T-helper 2 cell treated with Interferon-gamma antibody and Interleukin-4, amounts not matched to agents 100 ng/mL and 5 ng/mL, for 36 hours (primary cell): ENCODE data around the gene IL6R. TPM values are rescaled to one million over a fixed set of nuclear protein-coding genes. Genes with fewer than 3 reads are reported as not detected.
"Not testable (repeated sequence)": the region's sequence is repeated elsewhere in the genome, so short reads cannot be mapped to it uniquely, and the experiment has no call there.

ENCODE experiments used
- intact Hi-C: fragments of 100-400 bp; cut with micrococcal nuclease; formaldehyde crosslinking; loops from one replicate; pipeline ENCODE4 v1.15.1; 2023
- total RNA-seq: library from RNA; stranded (reverse); gene quantifications from 2 replicates; pipeline ENCODE4 v1.2.3, GENCODE V29; 2022

Gene IL6R
- total RNA-seq, 1 donor from 2014 or later: 5.9 TPM

GRCh38 chr1:154478639-154479038, 73.5 kb downstream of the IL6R start:
- intact Hi-C loops: loop anchor here (1.0 to 5.0 kb wide), 3 partner anchors 73 to 400 kb away; partner anchors contain the start of gene IL6R

- intact Hi-C loops: loop anchor here (1.0 to 5.0 kb wide), 4 partner anchors 66 to 398 kb away; no protein-coding TSS in a partner anchor
Measured at GRCh38 chr1:154479764-154480421, 74.8 kb downstream of the IL6R start.

- intact Hi-C loops: loop anchor here (5.0 kb wide), 1 partner anchor 191 kb away; no protein-coding TSS in a partner anchor
Measured at GRCh38 chr1:154481053-154481452, 75.9 kb downstream of the IL6R start.

GRCh38 chr1:154483941-154484803, 79.0 kb downstream of the IL6R start:
- intact Hi-C loops: loop anchor here (5.0 kb wide), 1 partner anchor 188 kb away; no protein-coding TSS in a partner anchor

GRCh38 chr1:154485106-154485505, 80.0 kb downstream of the IL6R start:
- intact Hi-C loops: no loop called here

- intact Hi-C loops: no loop called here
Measured at GRCh38 chr1:154485910-154486496, 80.9 kb downstream of the IL6R start.

GRCh38 chr1:154486756-154487155, 81.6 kb downstream of the IL6R start:
- intact Hi-C loops: not testable (repeated sequence)

GRCh38 chr1:154488922-154489321, 83.8 kb downstream of the IL6R start:
- intact Hi-C loops: no loop called here

- intact Hi-C loops: no loop called here
Measured at GRCh38 chr1:154489695-154490274, 84.6 kb downstream of the IL6R start.

- intact Hi-C loops: no loop called here
Measured at GRCh38 chr1:154490317-154490716, 85.2 kb downstream of the IL6R start.

- intact Hi-C loops: no loop called here
Measured at GRCh38 chr1:154492115-154492514, 87.0 kb downstream of the IL6R start.

GRCh38 chr1:154493276-154493675, 88.1 kb downstream of the IL6R start:
- intact Hi-C loops: no loop called here

- intact Hi-C loops: no loop called here
Measured at GRCh38 chr1:154495496-154496273, 90.5 kb downstream of the IL6R start.

- intact Hi-C loops: no loop called here
Measured at GRCh38 chr1:154496383-154496782, 91.2 kb downstream of the IL6R start.

GRCh38 chr1:154497026-154497806, 92.1 kb downstream of the IL6R start:
- intact Hi-C loops: no loop called here

GRCh38 chr1:154499446-154499845, 94.3 kb downstream of the IL6R start:
- intact Hi-C loops: no loop called here

- intact Hi-C loops: no loop called here
Measured at GRCh38 chr1:154500533-154500932, 95.4 kb downstream of the IL6R start.

- intact Hi-C loops: no loop called here
Measured at GRCh38 chr1:154501423-154502065, 96.4 kb downstream of the IL6R start.

- intact Hi-C loops: no loop called here
Measured at GRCh38 chr1:154502066-154502743, 97.1 kb downstream of the IL6R start, which contains the start of the genes SHE and TDRD10. Gene SHE (minus strand): TSS chr1:154502412. CDS start chr1:154502026, 386 bp downstream. Gene TDRD10 (plus strand): TSS chr1:154502219. CDS start chr1:154506904, 4,685 bp downstream.
